GM18951 (cell line): ENCODE measurements around the gene KCNF1.

Experiments
- POLR2A ChIP-seq: IDR thresholded peaks from 4 replicates; pipeline ENCODE4 v1.6.1; 2011; ENCODE audit warnings: mild to moderate bottlenecking; ENCODE audit not compliant: insufficient read length, insufficient read depth; ENCODE audit errors: extremely low read depth
- in situ Hi-C: fragments of 300-500 bp; cut with MboI; formaldehyde crosslinking; loops from one replicate; pipeline ENCODE4 v1.12.0; 2022; ENCODE audit warnings: low sequenced_read_pairs, mixed read lengths, inconsistent platforms; ENCODE audit not compliant: unreplicated experiment

The KCNF1 gene

DNA sequence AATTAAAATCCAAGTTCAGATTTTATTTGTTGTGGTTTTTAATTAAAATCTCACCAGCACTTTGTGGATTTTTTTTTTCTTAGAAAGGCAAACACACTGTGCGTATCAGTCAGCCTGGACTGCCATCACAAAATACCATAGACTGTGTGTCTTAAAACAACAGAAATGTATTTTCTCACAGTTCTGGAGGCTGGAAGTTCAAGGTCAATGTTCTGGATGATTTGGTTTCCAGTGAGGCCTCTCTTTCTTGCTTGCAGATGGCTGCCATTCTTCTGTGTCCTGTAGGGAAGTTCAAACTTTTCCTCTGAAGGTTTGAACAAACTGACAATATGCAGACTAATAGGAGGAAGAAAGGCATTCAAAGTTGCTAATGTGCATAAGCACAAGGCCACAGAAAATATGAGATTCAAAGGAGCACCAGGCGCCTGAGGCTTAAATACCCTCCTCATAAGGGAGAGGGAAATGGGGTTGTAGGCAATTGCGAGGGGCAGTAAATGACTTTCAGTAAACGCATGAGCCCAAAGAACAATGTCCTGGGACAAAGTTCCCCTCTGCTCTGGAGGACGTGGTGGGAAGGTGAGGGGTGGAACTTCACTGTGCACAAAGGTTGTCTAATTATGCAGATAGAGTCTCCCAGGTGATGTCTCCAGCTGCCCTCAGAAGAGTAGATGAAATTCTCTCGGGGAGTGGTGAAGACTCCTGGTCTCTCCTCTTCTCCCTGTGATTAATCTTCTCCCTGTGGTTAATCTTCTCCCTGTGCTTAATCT, 26.5 kb upstream of the KCNF1 start:
- in situ Hi-C loops: no loop called here
- TF ChIP-seq POLR2A: no peak

DNA sequence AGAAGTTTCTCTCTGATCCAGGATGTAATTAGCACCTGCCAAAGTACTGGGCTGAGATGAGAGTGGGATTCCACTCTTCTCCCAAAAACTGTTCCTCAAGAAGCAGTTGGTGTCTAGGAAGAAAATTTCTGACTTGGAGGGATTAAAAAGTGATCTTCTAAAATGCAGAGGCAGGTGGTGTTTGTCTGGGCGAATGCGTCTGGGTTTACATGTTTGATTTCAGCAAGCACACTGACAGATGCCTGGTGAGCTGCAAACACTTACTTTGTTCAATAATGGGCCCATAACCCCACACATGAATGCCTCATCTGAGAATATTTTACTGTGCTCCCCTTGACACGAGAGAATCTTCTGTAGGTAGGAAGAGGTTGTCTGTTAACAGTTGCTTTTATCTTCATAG, 24.3 kb upstream of the KCNF1 start:
- no peak for TF ChIP-seq POLR2A
- in situ Hi-C loops: no loop called here

DNA sequence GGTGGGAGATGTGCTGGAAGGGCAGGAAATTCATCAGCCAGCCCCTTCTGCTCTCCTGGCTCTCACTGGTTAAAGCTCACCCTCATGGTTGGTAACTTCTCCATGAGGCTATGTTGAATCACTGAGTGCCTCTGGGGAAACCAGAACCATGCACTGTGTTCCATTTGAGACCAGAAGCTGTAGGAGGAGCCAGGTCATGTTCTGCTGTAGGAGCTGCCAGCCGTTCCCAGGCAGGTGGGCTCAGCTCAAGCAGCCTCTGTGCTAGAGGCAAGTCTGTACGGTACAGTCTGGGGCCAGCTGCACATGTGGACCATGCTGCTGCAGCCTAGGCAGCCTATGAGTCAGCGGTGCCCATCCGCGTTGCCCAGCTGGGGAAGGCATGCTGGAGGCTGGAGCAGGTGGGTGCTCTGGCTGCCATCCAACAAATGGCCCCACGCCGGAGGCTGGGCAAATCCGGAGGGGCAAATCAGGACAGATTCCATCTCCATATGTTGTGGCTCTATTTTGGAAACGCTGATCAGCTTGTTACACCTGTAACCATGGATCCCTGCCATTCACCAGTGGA, 22.0 kb upstream of the KCNF1 start:
- in situ Hi-C loops: no loop called here
- no peak for TF ChIP-seq POLR2A

DNA sequence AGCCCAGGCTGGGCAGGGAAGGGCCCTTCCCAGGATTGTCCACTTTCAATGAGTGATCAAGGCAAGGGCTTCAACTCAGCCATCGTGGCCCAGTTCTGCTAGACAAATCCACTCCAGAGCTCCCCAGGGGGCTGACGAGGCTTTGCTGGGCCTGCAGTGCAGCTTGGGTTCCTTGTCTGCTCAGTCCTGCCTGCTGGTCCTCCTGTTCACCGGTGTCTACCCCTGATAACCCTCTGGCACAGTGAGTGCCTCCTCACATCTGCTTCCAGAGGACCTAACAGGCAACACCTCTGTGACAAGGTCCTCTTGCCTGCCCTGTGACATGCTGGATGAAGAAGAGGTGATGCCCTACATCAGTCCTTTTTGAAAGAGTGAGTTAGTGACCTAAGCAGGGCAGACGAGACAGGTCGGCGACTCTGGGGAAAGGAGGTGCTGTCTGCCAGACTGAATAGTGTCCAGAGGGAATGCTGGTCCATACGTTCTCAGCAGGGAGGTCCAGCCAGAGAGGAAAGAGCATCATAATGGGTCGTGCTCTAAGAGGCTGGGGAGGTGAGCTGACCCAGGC, 20.9 kb upstream of the KCNF1 start:
- no peak for TF ChIP-seq POLR2A

DNA sequence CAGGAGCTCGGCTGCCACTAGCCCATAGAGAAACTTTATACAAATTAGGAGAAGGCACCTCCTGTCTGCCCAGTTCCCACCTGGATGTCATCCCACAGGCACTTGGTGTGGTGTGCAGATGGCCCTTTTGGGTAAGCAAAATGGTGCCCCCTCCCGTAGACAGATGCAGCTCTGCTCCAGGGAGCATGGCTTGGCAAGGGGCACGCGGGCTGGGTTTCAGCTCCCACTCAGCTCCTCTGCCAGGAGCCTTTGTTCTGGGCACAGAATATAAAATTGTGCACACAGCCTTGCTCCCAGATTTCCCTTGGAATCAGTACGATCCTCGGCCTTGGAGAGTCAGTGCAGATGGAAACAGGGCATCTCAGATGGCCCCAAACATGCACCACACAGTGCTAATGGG, 20.3 kb upstream of the KCNF1 start:
- in situ Hi-C loops: no loop called here

More for the DNA sequence above, 20.9 kb upstream of the KCNF1 start:
- in situ Hi-C loops: no loop called here

DNA sequence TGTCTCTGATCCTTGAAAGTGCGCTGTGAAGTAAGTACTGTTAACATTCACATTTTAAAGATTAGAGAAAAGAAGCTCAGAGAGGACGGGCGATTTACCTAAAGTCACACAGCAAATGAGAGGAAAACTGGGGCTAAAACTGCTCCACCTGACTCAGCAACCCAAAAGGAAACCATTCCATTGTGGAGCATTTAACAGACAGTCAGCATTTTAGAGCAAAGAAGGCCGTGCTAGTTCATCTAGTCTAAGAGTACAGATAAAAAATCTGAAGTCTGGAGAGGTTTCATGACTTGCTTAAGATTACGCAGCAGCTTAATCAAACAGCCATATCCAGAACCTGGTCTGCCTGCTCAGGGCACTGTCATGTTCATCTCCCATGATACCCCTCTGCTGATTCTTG, 19.9 kb upstream of the KCNF1 start:
- no peak for TF ChIP-seq POLR2A
- in situ Hi-C loops: no loop called here

More for the DNA sequence above, 20.3 kb upstream of the KCNF1 start:
- TF ChIP-seq POLR2A: no peak

DNA sequence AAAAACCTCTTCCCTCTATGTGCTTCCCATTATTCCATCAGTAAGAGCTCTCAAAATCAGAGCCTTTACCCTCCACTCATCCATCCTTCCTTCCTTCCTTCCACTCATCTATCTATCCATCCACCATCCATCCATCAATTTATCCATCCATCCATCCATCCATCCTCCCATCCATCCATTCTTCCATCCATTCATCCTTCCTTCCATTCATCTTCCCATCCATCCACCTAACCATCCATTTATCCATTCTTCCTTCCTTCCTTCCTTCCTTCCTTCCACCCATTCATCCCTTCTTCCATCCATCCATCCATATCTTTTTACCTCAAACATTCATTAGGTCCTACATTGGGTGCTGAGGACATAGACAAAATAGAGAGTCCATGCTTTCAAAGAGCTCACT, 19.4 kb upstream of the KCNF1 start:
- TF ChIP-seq POLR2A: no peak
- in situ Hi-C loops: no loop called here

DNA sequence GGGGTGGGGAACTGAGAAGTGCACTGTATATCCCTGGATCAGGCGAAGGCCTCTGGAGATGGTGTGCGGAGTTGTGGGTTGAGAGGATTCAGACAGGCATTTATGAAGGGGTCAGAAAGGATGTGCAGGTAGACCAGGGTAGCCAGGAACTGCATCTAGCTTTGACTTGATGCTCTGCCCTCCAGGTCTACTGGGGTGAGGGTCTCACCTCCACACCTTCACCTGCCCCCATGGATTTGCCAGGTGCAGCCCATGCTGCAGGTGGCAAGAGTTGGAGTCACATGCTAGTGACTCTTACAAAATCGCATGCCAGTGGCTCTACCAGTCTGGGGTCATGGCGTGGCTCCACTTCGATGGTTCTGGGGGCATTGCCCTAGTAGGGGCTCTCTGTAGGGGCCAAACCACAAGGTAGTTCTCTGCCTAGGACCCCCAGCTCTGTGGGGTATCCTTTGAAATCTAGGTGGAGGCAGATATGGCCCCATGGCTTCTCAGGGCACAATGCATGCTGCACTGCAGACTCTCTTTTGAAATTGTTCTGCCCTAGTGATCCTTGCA, 18.9 kb upstream of the KCNF1 start:
- no peak for TF ChIP-seq POLR2A
- in situ Hi-C loops: no loop called here

DNA sequence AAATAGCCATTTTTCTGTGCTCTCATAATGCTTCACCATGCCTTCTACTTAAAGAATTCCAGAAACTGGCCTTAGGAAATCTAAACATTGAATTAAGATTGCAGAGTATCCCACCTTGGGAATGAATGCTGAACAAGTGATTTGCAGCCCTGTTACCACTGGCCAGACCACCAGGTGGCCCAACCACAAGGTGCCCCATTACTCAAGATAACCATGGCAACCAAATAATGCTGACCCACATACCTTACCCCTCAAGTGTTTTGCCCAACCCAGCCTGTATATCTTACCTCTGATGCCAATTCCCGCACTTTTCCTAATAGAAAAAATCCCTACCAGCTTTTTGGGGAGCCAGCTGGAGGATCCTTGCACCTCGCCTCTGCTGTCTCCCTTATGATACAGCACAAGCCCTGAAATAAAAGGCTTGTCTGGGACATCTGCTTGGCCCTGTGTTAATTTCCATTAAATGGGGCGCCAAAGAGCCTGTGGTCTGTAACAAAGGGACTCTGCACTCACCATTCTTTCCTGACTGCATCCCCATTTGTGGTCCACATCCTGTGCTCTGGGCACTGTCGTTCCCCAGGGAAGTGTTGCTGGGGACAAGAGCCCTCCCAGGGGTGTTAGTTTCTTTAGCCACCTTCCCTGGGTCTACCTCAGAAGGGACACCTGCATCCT, 17.3 kb upstream of the KCNF1 start:
- TF ChIP-seq POLR2A: no peak
- in situ Hi-C loops: no loop called here

DNA sequence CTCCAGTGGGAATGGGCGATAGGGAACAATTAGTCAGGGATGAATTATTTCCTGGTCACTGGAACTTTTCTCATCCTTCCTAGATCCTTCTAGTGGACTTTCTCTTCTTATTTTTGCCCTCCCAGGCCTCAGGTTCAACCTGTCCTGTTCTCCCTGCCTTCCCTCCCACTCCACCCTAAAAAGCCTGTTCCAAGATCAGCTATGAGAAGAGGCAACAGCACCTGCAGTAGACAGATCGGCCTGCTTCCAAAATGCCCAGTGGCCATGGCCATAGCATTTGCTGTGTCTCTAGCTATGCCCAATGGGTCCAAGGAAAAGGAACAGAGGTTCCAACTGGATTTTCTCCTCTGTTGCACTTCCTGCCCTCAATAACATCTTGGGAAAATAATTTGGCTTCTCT, 16.5 kb upstream of the KCNF1 start:
- TF ChIP-seq POLR2A: no peak
- in situ Hi-C loops: no loop called here

DNA sequence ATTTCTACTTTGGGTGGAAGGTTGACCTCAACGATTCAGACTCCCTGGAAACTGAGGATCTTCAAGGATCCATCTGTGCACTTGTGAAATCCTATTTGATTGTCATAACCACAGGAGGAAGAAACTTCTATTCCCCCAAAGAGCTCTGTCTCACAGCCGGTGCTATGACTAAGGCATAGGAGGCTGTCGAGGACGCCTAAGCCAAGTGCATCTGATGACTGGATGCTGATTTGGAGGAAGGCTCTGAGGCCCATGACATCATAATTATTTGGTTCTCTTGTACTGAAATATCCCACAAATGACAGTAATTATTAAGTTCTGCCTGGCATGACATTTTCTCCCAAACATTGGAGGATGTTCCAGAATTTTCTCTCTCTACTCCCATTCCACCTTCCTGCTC, 13.8 kb upstream of the KCNF1 start:
- TF ChIP-seq POLR2A: no peak
- in situ Hi-C loops: no loop called here

DNA sequence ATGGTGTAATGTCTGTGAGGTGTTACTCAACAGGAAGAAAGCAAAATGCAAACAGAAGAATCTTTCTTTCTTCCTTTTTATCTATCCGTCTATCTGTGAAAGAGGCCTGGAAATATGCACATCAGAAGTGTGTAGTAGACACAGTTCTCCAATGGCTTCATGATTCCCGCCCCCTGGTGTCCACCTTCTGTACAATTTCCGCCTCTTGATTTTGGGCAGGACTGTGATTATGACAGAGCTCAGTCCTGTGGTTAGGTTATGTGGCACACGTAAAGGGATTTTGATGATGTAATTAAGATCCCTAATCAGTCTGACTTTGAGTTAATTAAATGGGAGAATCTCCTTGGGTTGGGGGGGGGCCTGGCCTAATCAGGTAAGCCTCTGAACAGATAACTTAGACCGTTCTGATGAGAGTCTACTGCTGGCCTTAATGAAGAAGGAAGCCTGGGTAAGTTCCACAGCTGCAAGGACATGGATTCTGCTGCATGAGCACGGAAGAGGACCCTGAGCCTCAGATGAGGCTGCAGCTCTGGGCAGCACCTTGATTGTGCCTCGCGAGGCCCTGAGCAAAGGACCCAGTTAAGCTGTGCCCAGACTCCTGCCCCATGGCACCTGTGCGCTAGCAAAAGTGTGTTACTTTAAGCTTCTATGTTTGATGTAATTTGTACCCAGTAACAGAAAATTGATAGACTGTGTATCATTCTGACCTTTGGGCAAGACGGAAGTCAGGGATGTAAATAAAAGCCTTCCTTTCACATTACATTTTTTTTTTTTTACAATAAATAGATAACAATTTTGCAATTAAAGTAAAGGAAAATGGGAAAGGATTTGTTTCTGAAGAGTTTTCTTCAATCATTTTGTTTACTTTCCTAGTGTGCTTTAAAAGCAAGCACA, 11.3 kb upstream of the KCNF1 start:
- no peak for TF ChIP-seq POLR2A
- in situ Hi-C loops: no loop called here
